Measurements from ENCODE around the gene SCMH1.
"Not testable (repeated sequence)": the region's sequence is repeated elsewhere in the genome, so short reads cannot be mapped to it uniquely, and the experiment has no call there.

Gene SCMH1

DNA sequence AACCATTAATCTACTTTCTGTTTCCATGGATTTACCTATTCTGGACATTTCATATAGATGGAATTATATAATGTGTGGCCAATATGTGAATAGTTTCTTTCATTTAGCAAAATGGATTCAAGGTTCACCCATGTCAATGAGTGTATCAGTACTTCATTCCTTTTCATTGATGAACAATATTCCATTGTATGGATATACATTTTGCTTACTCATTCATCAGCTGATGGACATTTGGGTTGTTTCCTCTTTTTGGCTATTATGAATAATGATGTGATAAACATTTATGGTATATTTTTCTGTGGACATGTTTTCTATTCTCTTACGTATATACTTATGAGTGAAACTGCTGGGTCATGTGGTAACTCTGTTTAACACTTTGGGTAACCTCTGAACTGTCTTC is 97.8 kb downstream of the SCMH1 start:
- no peak for DNase-seq

DNA sequence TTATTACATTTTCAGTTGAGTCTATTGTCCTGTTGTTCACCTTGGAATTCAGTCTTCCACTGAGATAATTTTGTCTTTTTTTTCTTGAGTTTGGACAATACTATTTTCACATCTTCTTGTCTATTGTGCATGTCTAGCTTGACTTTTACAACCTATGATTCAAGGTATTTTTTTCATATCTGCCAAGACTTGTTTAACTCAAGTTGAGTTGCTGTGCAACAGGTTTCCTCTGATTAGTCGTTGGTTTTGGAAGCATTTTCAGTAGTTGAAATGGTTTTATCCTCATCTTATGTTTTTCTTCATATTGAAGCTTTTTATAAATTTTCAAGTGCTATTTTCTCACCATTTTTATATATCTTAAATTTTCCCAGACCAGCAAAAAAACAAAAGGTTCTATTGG is 103.6 kb downstream of the SCMH1 start:
- DNase-seq: no peak

DNA sequence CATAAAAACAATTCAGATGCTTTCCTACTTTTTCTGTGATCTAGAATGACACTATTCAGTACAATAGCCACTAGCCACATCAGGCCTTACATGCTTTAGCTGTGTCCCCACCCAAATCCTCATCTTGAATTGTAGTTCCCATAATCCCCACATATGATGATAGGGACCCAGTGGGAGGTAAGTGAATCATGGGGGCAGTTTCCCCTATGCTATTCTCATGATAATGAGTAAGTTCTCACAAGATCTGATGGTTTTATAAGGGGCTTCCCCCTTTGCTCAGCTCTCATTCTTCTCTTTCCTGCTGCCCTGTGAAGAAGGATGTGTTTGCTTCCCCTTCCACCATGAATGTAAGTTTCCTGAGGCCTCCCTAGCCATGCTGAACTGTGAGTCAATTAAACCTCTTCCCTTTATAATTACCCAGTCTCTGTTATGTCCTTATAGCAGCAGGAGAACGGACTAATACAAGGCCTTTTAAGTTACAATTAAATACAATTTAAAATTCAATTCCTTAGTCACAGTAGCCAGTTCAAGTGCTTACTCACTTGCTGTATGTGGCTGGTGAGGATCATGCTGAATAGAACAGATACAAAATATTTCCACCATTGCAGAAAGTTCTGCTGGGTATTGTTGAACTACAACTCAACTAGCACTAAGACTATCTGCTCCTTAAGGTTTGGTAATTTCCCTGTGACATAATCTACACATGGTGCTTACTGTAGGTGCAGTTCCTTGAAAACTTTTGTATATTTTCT is 106.7 kb downstream of the SCMH1 start:
- no peak for DNase-seq

DNA sequence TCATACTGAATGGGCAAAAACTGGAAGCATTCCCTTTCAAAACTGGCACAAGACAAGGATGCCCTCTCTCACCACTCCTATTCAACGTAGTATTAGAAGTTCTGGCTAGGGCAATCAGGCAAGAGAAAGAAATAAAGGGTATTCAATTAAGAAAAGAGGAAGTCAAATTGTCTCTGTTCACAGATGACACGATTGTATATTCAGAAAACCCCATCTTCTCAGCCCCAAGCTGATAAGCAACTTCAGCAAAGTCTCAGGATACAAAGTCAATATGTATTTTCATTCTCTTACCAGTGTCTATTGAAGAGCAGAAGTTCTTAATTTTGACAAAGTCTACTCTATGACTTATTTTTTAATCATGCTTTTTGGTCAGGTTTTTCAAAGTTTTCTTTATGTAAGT is 107.8 kb downstream of the SCMH1 start:
- not testable (repeated sequence) for DNase-seq

DNA sequence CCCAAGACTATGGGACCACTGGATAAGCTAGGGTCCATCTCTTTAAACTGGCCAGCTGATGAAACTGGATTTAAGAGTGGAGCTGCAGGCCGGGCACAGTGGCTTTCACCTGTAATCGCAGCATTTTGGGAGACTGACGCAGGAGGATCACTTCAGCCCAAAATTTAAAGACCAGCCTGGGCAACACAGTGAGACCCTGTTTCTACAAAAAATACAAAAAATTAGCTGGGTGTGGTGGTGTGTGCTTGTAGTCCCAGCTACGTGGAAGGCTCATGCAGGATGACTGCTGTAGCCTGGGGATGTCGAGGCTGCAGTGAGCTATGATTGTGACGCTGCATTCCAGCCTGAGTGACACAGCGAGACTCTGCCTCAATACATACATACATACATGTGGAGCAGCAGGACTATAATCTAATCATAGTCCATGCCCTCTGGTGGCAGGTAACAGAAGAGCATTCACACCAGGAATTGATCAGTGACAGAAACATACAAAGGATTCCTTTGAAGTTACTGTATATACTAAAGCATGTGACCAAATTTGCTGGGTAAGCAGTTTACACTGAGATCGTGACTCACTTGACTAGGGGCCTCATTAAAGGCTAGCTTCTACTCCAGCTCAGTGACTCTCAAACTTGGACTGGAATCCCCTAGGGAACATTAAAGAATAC is 119.1 kb downstream of the SCMH1 start:
- no peak for DNase-seq

DNA sequence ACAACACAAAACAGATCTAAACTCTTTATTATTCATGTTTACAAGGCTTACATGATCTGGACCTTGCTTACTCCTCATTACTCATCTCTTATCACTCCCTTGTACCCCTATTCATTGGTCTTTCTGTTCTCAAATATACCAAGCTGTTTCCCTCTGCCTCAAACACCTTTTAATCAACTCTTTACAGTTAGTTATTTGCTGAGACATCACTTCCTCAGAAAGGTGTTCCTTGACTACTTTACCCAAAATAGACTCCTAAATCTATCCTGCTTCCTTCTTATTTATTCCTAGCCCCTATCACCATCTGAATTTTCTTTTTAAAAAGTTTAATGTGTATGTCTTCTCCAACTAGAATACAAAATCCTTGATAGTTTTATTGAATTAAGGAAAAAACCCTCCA is 120.0 kb downstream of the SCMH1 start:
- no peak for DNase-seq

DNA sequence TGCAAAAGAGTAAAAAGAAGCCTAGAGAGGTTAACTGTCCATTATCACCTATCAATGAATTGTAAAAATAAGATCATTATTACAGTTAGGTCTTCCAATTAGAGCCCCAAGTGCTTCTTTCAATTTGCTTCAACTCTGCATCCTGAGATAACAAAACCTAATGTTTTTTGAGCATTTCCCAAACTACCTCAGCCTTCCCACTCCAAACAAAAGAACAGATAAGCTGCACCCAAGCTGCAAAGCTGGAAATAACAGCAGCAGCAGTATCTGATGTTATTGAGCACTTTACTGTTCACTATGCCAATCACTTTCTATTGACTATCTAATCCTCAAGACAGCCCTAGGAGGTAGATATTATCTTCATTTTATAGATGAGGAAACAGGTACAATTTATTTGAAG is 123.5 kb downstream of the SCMH1 start:
- DNase-seq: no peak

DNA sequence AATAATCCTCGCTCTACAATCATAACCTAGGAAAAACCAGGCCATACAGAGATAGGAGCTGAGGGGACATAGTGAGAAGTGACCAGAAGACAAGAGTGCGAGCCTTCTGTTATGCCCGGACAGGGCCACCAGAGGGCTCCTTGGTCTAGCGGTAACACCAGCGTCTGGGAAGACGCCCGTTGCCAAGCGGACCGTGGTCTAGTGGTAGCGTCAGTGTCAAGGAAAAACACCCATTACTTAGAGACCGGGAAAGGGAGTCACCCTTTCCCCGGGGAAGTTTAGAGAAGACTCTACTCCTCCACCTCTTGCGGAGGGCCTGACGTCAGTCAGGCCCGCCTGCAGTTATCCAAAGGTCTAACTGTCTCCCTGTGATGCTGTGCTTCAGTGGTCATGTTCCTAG is 124.9 kb downstream of the SCMH1 start:
- not testable (repeated sequence) for DNase-seq

DNA sequence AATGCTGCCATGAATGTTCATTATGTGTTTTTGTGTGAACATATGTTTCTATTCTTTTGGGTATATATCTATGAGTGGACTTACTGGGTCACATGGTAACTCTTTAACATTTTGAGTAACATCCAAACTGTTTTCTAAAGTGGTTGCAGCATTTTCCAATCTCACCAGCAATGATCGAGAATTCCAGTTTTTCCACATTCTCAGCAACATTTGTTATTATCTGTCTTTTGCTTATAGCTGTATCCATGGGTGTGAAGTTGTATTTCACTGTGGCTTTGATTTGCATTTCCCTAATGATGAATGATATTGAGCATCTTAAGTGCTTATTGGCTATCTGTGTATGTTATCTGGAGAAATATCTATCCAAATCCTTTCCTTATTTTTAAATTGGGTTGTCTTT is 131.4 kb downstream of the SCMH1 start:
- DNase-seq: no peak

DNA sequence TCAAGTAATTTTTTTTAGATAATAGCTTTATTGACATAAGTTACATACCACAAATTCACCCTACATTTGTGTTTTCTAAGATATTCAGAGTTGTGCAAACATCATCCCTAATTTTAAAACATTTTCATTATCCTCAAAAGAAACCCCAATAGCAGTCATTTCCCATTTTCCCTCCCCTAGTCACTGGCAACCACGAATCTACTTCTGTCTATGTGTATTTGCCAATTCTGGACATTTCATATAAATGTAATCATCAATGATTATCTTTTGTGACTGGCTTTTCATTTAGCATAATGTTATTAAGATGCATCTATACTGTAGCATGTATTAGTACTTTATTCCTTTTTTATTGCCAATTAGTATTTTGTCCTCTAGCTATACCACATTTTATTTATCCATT is 131.8 kb downstream of the SCMH1 start:
- no peak for DNase-seq

DNA sequence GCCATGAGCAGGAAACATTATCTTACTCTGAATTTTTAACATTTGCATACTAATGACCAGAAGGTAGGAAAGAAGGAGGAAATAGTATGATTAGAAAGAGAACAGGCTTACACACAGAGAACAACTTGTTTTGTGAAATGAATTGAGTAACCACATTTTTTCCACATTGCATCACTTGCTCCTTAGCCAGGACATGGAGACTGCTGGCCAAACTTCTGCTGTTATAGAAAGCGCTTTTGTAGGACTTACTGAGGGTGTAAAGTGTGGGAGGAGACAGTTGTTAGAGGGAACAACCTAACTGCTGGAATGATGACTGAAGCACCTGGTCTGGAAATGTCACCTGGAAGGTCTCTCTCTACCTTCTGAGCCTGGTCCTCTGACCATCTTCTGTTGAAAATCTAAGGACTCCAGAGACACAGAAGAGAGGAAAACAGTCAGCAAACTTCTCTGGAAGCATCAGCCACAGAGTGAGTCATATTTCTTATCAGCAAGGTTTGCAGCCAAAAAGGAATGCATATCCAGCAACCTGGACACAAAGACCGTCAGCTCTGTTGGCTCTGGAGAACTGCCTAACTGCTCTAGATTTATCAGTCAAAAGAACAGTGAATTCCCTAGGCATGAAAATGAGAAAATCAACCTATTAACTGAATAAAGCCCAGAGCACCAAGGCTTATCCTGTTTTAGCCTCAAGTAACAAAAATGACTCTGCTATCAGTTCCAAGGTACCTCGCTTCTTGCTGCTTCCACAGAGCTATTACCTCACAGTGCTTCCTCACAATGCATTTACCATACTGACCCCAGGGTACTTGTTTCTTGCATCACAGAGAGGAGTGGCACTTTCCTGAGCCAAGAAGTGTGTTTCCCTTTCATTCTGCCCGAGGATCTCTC is 132.6 kb downstream of the SCMH1 start:
- no peak for DNase-seq

DNA sequence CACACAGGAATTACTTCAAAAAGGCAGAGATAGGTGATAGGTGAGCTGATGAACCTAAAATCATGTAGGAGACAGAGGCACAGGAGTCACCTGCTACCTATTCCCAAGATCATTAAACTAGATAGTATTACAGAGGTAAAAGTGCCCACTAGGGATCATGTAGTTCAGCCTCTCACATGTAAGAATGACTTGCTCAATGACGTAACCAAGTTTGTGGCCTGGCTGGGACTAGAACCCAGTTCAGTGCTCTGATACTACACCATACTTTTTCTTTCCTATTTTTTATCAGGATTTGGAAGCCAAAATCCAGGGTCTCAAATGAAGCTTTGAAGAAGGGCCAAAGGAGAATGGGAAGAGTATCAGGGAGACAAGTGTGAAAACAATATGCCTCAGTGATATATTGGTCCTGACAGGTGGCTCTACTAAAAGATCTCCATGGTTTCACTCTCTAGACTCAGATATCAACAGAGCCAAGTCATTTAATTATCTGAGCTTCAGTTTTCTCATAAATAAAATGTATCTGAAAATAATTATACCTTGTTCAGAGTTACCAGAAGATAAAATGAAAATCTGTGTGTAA is 133.3 kb downstream of the SCMH1 start:
- no peak for DNase-seq

DNA sequence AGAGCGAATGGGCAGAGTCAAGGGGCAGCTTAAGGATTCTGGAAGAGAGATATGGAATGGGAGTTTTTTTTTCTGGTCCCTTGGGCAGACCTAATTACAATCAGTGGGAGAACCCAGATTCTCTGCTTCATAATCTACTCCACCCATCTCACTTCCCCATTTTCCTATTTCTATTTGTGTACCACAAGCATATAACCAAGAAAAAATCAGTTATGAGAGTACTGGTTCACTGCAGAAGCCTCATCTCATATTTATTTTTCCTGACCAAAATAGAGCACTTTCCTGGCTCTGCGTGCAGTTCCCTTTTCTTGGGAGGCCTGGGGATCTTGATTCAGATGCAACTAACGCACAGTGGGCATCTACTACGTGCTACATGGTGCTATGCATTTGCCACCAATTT is 138.3 kb downstream of the SCMH1 start:
- DNase-seq: no peak

DNA sequence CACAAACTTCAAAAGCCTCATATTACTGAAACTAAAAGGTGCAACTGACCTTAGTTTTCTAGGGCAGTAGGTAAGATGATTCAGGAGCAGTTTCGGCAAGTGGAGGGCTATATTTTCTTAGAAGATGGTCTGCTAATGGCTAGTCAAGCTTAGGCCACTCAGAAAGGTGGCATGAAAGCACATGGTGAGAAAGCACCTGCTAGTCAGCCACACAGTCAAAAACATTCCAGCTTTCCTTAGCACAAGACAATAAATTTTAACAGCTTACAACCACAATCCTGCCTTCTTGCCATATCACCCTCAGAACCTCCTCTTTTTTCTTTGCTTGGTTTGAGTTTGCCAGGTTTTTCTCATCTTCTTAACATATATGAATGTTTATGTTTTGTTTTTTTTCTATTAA is 139.5 kb downstream of the SCMH1 start:
- no peak for DNase-seq

DNA sequence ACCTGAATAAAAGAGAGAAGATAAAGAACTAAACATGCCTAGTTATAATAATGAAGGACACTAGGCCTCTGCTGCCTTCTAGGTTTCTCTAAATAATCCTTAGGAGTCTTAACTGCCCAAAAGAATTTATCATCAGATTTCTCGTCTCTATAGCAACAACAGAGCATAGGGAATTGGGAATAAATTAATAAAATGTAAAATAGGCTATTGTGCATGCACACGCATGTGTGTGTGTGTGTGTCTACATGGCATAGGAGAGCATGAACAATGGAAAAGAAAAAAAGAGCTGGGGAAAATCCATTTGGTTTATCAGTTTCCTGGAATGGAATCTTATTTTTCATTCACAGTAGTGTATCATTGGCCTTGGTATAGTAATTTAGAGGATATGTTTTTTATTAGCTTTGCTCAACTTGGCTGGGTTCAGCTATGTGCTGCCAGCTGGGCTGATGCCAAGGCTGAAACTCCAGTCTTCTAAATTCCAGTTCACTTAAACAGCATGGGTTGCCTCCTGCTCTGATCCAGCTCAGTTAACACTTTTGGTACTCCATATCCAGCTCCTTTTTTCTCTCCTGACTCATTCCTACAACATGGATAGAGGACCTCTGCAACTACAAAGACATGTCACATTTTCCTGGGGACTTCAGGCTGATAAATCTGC is 140.0 kb downstream of the SCMH1 start:
- no peak for DNase-seq

DNA sequence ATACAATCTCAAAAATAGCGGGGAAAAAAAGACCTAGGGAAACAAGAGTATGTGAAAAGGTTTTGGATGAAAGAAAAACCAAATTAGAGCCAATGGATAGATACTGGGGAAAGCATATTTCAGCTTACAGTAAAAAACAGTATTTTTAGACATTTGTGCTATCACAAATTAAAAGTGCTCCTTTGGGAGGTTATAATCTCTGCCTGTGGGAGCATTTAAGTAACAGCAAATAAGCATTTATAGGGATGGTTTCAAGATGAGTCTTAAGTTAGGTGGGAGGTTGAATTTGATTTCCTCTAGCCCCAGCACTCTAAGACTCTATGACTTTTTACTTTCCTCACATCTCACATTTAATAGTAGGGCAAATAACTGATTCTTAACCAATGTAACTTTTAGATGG is 141.0 kb downstream of the SCMH1 start:
- no peak for DNase-seq

DNA sequence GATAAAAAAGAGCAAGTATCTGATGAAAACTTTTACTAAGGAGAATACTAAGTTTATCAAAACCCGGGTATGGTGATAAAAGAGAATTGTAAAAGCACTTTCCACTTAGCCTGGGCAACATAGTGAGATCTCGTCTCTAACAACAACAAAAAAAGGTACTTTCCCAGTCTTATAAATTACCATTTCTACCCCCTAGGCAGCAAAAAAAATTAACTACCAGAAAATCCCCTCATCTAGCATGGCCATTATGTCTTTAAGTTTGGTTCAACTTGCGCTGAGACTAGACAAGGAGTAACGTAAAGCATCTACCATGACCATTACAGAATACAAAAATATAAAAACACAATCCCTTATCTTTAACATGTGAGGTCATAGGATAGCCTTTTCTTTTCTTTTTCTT is 141.9 kb downstream of the SCMH1 start:
- DNase-seq: no peak

DNA sequence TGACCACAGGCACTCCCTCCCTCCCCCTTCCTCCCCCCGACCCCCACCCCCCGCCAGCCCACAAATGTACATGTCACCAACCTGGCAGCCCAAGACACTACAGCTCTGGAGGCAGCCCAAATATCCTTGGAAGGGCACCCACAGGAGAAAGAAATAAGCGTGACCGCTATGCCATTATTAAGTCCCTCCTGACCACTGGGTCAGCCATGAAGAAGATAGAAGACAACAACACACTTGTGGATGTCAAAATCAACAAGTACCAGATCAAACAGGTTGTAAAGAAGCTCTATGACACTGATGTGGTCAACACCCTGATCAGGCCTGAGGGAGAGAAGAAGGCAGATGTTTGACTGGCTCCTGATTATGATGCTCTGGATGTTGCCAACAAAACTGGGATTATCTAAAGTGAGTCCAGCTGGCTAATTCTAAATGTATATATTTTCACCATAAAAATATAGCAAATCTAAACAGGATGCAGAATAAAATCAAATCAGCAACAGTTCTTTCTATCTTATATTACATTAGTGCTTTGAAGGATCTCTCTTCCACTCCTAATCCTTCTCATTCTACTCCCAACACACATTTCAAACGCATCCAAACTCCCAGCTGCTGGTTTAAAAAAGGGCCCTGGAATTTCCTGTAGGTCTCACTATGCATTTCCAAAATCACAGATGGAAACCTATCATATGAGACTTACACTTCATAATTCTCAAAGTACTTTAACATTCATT is 143.2 kb downstream of the SCMH1 start:
- DNase-seq: no peak

DNA sequence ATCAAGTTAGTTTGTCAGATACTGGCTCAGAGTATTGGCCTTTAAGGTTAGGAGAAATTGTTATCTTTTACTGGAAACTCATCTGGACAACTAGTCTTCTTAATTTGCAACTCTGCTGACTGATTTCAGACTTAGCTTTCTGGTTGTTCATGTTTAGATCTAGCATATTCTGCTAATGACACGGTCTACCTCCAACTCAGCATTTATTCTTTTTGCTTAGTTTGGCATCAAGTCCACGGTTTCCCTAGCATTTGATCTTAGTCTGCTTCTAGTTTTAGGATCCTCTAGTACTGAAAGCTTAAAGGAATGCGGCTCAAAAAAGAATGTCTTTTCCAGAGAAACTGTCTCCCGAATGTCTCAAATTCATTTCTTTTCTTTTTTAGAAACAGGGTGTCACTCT is 145.0 kb downstream of the SCMH1 start:
- DNase-seq: no peak

DNA sequence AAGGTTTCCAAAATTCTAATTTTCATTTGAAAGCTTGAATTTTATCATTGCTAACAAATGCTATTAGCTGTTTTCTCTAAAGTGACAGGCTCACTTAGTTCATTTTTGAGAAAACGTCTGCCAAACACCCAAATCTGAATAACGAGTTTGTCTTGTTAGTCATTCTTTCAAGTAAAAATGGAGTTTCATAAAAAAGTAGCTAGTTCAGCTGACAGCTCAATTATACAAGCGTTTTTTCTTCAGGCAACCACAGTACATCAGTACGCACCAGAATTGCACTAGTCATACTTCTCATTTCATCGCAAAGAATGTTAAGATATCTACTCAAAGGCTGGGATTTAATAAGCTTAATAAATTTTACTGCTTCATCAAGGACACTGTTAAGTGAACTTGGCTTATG is 148.3 kb downstream of the SCMH1 start:
- no peak for DNase-seq

DNA sequence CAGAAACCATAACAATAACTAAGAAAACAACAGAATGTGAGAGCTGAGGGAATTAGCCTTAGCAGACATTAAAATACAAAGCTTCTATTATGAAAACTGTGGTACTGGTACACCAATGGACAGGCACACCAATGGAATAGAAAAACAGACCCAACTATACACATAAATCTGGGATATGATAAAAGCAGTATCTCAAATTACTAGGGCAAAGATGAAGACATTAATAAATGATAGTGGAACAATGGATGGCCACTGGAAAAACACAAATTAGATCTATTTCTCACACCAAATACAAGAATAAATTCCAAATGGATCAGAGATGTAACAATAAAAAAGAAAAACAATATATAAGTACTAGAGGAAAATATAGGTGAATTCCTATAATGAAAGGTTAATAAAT is 155.2 kb downstream of the SCMH1 start:
- no peak for DNase-seq

DNA sequence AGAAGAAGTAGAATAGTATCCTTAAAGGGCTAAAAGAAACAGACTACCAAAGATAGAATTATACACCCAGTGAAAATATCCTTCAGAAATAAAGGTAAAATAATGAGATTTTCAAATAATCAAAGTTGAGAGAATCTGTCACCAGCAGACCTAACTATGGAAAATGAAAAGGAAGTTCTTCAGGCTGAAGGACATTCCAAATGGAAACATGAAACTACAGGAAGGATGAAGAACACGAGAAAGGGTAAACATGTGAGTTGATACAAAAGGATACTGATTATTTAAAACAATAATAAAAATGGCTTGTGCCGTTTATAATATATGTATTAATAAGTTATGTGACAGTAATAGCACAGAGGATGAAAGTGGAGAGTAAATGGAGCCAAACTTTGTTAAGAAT is 163.5 kb downstream of the SCMH1 start:
- DNase-seq: no peak

Data from activated CD8-positive, alpha-beta memory T cell treated with anti-CD3 and anti-CD28 coated beads, Interleukin-2, amount 50 U/mL, for 4 hours (primary cell).